Stimulated activated CD4-positive, alpha-beta T cell treated with anti-CD3 and anti-CD28 coated beads, Interleukin-2, amount 100 ng/mL, for 24 hours (primary cell): ENCODE measurements around the gene SGSM1.
"Not testable (repeated sequence)": the region's sequence is repeated elsewhere in the genome, so short reads cannot be mapped to it uniquely, and the experiment has no call there.

Source experiments
- DNase-seq, 2 donors: peaks; one replicate each; pipeline ENCODE4 v3.0.0-alpha.2; 2020

The SGSM1 gene

DNA sequence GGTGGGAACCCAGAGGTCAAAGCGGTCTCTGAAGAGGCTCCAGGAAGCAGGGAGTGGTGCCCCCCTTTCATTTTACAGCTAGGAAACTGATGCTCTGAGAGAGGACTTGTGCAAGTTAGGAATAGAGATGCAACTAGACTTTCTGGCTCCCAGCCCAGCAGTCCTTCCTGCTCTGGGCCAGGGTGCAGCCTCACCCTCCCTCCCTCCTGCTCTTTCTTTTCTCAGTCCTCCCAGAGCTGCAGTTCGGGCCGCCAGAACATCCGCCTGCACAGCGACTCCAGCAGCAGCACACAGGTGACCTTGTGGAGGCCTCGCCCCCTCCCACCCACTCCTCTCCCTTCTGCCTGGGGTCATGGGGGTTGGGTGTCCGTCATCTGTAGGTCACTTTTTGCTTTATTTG, 89.0 kb downstream of the SGSM1 start:
- no peak for DNase-seq

DNA sequence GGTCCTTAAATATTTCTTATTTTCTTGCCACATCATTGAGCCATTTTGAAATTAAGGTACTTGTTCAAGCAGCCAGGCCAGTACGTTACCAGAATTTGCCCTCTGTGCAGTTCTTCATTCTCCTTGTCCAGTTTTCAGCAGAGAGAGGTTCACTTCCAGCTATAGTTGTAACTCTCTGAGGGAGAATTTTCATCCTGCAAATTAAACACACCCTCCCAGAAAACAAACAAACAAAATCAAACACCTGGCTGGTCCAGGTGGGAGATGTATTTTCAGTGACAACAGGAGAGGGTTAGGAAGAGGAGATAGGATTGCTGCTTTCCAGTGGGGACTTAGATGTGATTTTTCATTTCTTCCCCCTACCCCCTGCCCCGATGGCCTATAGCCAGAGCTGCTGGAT, 95.4 kb downstream of the SGSM1 start:
- no peak for DNase-seq

DNA sequence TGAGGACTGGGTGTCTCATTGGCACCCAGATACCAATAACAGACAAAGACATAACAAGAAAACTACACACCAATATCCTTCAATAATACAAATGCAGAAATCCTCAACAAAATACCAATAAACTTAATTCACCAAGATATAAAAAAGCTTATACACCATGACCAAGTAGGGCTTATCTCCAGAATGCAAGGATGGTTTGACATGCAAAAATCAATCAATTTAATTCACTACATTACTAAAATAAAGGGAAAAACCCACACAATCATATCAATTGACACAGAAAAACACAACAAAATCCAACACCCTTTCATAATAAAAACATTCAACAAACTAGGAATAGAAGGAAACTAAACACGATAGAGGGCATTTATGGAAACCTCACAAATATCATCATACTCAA, 99.9 kb downstream of the SGSM1 start:
- DNase-seq: no peak

DNA sequence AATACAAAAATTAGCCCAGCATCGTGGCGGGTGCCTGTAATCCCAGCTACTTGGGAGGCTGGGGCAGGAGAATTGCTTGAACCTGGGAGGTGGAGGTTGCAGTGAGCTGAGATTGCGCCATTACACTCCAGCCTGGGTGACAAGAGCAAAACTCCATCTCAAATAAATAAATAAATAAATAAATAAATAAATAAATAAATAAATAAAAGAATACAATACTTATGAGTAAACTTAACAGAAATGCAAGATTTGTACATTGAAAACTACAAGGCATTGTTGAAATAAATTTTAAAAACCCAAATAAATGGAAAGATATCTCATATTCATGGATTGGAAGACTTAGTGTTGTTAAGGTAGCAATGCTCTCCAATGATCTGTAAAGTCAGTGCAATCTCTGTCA, 101.1 kb downstream of the SGSM1 start:
- not testable (repeated sequence) for DNase-seq

DNA sequence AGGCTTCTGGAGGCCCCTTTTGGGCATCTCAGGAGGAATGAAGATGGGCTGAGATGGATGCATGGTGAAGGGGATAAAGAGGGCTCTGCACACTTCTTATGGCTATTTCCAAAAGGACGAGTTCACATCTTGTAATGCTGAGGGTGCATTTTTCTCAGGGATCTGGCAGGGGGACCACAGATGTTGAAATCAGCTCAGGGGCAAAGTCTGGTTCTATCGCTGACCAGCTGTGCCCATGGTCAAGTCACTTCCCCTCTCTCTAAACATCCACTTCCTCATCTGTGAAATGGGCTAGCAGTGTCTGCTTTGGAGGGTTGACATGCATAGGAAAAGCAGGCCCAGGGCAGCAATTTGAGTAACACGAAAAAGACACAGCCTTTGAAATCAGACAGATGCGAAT, 114.0 kb downstream of the SGSM1 start:
- no peak for DNase-seq

DNA sequence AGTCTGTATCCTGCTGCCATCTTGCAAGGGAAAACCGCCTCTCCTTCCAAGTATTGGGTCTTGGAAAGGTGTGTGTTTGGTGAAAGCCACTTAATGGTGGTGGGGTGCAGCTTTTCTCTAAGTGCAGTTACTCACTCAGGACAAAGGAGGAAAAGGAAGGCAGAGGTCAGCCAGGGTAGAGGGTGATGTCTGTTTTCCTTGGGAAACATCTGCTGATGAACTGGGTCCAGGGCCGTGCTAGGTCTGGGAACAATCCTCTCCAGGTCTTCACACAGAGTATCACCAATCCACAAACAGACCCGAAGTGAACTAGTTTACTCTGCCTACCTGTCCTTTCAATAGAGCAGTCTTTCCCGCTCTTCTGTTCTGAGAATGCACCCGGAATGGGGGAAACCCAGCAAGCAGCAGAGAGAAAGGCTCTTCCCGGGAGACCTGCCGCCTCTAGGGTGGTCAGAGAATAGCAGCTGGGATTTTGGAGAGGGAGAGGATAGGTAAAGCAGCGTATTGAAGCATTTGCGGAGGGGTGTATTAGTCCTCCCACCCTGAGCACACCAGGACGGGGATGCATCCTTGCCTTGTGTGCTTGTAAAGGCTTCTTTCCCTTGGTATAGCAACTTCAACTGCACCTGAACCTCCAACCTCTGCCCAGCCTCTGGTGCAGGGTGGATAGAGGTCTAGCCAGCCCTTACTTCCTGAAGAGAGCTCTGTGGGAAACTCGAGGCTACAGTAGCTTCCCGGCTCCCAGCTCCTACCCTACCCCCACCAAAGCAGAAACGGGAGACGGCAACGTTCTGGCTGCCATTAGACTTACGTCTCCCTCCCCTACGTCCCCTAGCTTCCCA, 119.8 kb downstream of the SGSM1 start:
- no peak for DNase-seq

DNA sequence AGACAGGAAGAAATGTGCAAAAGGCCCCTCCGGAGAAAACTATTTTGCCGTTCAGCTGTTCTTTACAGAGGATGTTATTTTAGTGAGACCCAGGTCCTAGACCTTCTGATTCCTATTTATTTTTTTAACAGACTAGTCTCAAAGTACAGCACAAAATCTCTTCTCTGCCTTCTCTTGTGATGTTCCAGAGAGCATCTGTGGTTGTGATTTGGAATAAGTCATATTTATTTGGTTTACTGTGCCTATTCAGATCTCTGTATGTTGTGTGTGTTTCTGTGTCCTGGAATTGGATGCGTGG, 120.4 kb downstream of the SGSM1 start:
- DNase-seq: no peak

DNA sequence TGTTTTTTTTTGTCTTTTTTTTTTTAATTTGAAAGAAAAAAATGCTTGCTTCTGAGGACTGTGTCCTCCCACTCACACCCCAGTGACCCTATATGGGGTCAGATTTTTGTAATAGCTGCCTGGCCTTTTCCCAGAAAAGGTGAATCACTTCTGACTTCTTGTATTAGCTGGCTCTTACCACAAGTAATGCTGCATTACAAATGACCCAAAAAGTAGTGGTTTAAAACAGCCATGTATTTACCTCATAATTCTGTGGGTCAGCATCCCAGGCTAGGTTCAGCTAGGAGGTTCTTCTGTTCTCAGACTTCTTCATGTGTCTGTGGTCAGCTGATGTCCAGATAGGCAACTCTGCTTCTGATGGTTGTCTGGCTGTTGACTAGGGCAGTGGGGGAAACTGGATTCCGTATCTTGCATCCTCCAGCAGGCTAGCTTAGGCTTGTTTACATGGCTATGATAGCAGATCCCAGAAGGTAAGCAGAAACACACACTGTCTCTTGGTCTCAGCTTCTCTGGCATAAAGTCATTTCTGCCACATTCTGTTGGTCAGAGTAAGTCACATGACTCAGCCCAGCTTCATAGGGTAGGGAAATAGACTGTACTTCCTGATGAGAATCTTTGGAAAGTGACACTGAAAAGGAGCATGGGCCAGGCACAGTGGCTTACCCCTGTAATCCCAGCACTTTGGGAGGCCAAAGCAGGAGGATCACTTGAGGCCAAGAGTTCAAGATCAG, 121.0 kb downstream of the SGSM1 start:
- no peak for DNase-seq

DNA sequence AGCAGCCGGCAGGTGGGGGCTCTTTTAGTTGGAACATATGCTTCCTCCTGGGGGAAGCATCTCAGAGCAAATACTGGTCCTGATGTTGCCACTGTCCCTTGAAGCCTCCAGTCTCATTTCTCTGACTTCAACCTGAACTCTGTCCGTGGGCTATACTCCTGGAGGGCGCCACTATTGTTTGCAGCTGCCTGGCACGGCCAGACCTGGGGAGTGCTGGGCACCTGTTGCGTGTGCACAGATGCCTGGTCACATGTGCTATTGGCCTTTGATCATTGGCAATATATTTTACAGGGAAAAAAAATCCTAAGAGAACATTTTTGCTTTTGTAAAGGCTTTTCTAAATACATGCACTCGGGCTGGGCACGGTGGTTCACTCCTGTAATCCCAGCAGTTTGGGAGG, 122.3 kb downstream of the SGSM1 start:
- no peak for DNase-seq

DNA sequence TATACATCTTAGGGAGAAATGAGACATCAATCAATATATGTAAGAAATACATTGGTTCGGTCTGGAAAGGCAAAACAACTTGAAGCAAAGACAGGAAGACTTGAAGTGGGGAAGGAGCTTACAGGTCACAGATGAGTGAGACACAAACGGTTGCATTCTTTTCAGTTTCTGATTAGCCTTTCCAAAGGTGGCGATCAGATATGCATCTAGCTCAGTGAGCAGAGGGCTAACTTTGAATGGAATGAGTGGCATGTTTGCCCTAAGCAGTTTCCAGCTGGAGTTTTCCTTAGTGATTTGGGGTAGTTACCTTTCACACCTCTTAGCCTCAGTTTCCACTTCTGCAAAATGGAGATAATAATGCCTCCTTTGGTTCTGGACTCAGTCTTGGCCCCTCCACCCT, 124.7 kb downstream of the SGSM1 start:
- DNase-seq: no peak

DNA sequence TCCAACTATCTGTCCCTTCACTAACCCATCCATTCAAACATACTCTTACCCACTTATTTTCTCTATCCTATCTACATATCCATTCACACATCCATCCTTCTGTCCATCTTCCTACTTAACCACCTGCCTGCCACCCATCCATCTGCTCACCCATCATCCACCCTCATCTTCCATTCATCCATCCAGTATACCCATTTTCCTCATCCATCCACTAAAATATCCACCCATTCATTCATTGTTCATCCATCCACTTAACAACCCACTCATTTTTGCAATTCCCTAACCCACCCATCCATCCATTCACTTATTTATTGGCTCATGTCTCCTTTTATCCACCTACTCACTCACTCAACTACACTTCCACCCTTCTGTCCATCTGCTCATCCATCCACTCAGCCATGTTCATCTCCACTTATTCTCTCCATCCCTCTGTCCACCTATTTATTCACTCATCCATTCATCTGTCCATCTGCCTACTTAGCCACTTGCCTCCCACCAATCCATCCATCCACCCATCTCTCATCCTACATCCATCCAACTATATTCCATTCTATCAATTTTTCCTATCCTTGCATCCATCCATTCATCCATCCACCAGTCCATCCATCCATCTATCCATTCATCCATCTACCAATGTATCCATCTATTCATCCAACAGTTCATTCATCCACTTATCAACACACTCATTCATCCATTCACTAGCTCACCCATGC, 129.9 kb downstream of the SGSM1 start:
- DNase-seq: no peak

DNA sequence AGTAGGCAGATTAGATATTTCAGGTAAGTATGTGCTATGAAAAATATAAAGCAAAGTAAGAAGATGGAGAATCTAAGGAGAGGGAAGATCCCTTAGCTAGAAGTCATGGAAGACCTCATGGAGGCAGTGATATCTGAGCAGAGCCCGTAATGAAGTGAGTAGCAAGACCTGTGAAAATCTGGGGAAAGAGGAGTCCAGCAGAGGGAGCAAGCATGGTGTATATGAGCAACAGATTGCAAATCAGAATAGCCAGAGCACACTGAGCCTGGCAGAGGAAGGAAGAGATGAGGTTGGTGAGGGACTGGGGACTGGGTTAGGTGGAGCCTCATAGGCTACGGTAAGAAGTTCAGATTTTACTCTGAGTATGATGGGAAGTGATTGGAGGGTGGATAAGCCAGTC, 131.1 kb downstream of the SGSM1 start:
- no peak for DNase-seq

DNA sequence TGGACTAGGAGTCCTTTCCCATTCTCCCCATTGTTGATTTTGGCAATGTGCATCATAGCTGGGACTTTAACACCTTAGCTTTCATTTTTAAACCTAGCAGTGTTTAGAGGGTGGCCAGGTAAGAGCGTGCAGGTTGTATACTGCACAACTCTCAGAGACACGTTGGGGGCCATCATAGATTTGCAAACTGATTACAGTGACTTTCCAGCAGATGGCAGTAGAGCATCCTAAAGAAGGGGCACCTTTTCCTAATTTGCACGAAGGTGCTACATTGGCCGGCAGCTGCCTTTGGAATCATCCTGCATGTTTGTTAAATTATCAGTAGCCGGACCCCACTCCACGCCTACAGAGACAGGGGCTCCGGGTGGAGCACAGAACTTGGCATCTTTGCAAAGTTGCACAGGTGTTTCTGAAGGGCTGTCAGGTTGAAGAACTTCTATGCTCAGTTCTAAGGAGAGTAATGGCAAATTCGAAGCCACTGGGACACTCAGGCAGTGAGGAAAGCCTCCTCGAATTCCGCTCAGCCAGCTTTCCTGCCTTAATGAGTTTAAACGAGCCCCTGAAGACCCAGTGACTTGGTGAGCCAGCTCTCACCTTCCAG, 132.8 kb downstream of the SGSM1 start:
- DNase-seq: peak; percentile 7 to 29

DNA sequence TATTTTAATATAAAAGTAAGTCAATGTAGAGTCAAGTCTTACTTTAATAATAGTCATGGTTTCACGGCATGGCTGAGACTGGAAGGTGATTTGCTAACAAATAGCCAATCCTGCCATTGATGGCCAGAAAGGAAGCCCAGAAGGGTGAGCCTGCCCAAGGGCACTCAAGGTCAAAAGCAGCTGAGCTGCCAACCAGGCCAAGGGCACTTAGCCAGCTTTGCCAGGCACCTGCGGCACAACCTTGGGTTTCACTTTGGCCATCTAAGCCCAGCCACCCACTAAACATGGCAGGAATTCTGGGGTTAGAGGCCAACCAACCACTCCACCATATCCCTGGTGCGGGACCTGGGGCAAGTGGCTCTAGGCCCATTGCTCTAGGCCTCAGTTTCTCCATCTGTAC, 136.3 kb downstream of the SGSM1 start:
- no peak for DNase-seq

DNA sequence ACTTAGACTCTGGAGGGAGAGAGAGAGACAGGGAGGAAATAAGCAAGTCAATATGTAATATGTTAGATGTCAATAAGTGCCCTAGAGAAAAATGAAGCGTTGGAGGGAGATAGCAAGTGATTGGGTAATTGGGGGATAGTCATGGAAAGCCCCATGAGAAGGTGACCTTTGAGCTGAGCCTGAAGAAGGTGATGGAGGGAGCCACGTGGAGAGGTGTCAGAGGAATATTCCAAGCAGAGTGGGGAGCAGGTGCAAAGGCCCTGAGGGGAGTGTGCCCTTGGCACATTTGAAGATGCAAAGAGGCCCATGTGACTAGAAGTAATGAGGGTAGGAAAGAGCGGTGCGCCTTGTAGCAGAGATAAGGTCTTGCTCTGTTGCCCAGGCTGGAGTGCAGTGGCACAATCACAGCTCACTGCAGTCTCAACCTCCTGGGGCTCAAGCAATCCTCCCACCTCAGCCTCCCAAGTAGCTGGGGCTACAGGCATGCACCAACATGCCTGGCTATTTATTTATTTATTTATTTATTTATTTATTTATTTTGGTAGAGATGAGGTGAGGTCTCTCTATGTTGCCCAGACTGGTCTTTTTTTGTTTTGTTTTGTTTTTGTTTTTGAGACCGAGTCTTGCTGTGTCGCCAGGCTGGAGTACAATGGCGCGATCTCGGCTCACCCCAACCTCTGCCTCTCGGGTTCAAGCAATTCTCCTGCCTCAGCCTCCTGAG, 138.4 kb downstream of the SGSM1 start:
- no peak for DNase-seq

DNA sequence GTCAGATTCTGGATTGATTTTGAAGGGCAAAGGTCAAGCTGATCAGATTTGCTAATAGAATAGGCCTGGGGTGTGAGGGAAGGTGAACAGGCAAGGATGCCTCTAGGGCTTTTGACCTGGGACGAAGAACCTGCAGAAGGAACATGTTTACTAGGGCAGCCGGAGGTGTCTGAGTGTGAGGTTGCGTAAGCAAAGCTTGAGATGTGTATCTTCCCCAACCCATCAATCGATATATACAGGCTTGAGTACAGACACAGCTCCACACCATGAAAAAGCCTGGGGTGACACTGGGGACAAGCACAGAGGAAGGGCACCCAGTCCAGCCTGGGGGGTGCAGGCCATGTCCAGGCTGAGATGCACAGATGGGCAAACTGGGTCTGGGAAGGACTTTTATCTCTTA, 139.4 kb downstream of the SGSM1 start:
- no peak for DNase-seq

DNA sequence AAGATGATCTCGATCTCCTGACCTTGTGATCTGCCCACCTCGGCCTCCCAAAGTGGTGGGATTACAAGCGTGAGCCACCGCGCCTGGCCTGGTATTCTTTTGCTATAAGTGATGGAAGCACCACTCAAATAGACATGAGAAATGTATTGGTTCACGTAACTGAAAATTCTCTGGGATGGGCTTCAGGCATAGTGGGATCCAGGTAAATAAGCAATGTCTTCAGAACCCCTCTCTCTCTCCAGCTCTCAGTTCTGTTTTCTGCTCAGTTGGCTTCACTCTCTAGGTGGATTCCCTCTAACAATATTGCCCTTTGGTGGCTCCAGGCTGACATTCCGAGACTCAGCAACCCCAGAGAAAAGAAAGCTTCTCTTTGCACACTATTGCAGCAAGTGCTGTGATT, 141.4 kb downstream of the SGSM1 start:
- no peak for DNase-seq

DNA sequence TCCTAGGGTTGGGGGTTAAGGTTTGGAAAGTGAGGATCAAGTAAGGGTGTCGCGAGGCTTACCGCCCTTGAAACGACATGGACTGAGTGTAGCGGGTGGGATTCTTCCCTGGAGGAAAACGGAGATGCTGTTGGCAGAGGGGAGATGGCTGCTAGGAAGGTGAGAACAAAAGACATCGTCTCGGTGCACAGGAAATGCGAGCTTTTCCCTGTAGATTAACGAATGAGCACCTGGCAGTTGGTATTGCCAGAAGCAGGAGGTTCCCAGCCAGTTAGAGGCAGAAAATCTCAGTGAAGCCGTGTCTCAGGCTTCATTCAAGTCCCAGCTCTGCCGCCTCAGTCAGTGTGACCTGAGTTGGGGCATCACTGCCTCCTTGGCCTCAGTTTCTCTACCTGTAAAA, 141.9 kb downstream of the SGSM1 start:
- DNase-seq: no peak

DNA sequence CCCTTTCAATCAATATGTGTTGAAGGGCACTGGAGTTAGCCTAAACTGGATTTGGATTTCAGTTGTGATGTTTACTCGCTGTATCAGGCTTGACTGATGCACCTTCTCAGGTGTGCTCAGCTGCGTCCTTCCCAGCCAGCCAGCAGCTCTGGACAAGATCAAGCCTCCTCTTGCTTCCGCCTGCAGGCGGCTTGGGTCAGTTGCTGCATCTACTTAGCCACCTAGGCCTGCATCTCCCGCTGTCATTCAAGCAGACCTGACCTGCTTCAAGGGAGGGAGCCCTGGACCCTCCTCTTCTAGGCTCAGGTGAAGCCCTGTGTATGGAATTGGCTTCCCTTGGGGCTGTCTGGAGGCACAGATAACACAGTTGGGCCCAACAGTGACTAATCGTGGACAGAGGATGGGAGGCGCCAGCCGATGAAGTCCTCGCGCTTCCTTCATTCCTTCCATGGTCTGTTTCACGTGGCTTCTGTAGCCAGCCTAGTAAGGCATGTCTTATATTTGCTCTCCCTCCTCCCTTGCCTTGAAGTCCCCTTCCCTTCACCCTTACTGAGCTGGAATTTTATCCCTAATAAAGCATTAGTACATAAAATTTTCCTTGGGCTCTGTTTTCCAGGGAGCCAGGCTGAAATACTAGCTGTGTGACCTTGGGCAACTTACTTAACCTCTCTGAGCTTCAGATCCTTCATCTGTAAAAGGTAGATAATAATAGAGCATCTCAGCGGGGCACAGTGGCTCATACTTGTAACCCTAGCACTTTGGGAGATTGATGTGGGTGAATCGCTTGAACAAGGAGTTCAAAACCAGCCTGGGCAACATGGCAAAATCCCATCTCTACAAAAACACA, 142.6 kb downstream of the SGSM1 start:
- no peak for DNase-seq

DNA sequence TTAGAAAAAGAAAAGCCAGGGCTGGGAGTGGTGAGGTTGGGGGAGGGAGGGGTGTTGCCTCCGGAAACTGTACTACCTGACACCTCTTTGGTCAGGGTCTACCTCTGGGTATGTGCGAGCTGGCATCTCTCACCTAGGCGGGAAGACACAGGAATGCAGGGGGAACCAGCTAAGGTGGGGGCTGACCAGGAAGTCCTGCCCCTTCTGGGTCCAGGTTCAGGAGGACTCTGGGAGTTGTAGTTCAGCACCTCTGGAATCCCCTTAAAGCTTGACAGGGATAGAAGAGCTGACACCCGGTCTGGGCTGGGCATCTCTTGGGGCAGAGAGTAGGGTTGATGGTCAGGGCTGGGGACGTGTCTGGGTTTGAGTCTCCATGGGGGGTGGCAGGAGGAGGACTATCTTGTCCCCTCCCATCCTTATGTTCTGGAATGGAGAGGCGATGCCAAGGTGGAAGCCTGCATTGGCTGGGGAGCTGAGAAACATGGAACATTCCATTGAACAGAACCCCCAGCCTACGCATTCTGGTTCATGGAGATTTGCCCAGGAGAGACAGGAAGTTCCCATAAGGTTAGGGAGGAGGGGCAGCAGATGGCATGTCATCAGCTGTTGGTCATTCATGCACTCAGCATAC, 144.4 kb downstream of the SGSM1 start:
- DNase-seq: no peak
